GM21529 (cell line): ENCODE data around the gene NPR3.

ENCODE experiments used
- ATAC-seq: cut with Tn5 transposase; IDR thresholded peaks from one replicate; pipeline ENCODE4 v1.9.1; 2021; ENCODE audit not compliant: unreplicated experiment

The NPR3 gene

DNA sequence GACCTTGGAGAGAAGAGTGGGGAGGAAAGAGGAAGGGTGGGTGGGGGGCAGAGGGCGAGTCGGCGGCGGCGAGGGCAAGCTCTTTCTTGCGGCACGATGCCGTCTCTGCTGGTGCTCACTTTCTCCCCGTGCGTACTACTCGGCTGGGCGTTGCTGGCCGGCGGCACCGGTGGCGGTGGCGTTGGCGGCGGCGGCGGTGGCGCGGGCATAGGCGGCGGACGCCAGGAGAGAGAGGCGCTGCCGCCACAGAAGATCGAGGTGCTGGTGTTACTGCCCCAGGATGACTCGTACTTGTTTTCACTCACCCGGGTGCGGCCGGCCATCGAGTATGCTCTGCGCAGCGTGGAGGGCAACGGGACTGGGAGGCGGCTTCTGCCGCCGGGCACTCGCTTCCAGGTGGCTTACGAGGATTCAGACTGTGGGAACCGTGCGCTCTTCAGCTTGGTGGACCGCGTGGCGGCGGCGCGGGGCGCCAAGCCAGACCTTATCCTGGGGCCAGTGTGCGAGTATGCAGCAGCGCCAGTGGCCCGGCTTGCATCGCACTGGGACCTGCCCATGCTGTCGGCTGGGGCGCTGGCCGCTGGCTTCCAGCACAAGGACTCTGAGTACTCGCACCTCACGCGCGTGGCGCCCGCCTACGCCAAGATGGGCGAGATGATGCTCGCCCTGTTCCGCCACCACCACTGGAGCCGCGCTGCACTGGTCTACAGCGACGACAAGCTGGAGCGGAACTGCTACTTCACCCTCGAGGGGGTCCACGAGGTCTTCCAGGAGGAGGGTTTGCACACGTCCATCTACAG is 760 bp downstream of the NPR3 start:
- no peak for ATAC-seq

DNA sequence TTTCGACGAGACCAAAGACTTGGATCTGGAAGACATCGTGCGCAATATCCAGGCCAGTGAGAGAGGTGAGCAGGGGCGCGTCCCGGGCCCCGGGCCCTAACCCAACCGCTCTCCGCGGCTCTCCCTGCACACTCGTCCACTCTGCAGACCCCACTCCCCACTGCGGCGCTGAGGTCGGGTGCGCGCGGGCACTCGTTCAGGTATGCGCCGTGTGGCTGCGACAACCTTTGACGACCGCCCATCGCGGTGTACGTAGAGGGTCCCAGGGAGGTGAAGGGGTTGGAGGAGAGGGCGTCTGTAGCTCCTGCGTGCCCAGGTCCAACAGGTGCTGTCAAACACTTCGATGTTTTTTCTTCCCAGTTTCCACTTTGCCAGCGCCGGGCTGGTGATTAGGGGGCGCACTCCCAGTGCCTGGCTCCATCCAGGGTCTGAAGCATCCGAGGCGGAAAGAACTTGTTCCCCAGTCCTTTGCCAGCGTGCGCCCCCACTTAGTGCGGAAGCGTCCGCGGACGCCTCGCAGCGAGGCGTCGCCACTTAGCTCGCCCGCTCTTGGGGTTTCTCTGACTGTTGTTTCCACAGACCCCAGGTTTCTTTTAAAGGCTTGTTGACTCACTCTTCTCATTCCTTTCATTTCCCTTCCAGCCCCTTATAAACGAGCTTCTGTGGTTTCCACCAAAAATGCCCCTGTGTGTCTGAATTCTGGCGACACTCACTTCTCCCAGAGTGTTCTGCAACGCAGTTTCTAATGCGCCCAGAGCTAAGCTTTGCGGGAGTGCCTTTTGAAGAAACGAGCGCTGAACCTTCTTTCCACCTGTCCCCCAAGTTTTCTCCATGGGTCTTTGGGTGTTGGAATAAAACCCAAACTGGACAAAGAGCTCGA is 1.6 kb downstream of the NPR3 start:
- ATAC-seq = no peak

DNA sequence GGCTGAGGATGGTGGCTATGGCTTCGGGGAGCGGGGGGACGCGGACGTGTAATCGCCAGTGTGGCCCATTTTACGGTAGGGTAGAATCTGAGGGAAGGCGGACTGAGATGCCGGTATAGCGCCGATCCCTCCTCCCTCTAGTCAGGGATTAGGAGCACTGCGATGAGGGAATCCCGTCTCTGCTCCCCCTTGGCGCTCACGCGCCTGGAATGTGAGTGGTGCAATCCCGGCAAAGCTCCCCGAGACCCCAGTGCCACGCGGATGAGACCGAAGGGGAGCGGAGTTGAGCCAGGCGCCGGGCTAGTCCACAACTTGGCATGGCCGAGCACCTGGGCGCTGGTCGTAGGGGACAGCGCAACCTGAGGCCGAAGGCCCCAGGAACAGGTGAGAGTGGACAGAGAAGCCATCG is 2.2 kb downstream of the NPR3 start:
- ATAC-seq = no peak

DNA sequence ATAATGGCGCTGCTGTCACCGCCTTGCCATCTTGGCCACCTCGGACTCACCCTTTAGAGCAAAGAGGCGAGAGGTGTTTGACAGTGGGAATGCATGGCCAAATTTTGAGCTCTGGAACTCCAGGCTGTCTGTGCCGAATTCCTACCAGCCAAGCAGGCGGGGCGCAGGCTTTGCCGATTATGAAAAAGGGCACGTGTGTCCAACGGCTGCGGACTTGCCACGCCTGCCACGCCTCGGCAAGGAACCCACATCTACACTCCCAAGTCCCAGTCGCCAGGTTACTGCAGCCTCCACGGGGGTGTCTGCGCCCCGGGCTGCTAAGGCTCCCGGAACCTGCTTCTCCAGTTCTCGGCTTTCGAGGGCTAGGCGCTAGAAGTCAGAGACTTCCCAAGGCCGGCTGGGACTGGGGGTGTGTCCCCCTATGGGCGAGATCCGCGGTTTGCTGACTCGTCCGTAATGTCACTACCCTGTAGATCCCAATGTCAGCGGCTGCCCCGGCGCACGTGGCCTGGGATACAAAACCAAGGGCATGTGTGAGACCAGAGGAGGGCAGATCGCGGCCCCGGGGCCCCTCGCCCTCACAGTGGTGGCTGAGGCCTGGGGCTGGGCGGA is 2.8 kb downstream of the NPR3 start:
- no peak for ATAC-seq

DNA sequence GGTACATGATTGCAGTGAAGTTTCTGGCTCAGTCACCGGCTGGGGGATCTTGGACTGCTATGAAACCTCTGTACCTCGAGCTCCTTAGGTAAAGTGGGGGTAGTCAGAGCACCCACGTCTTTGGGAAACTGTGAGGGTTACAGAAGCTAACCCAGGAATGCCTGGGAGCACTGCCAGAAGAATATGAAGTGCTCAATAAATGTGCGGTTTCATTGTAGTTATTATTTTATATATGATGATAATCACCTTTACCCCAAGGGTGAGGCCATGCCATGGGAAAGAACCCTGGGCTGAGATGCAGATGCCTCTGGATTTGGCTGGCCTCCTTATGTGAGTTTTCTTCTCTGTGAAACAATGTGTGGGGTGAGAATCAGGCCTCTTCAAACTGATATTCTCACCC is 3.7 kb downstream of the NPR3 start:
- ATAC-seq = no peak

DNA sequence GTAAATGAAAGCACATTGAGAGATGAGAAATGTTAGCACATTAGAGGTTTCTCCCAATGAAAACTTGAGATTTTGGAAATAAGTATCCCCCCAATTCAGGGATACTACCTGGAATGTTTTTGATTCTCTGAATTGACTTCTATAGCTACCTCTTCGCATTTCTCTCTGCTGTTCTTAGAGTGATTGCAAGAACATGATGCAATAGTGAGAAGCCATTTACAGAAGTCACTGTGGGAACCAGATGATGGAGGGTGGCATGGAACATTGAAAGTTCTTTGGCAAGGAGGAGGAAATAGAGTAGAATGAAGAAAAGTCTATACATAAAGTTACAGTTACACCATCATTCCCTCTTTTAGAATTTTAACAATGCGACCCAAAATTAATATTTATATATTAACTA is 9.2 kb downstream of the NPR3 start:
- no peak for ATAC-seq

DNA sequence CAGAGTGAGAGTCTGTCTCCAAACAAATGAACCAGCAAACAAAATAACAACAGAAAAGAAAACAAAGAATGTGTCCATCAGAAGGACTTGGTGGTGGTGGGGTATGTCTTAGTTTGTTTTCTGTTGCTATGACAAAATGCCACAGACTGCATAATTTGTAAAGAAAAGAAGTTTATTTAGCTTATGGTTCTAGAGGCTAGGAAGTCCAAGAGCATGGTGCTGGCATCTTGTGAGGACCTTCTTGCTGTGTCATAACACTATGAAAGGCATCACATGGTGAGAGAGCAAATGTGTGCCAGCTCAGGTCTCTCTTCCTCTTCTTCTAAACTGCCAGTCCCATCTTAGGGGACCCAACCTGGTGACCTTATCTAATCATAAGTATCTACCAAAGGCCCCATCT is 10.5 kb downstream of the NPR3 start:
- ATAC-seq = no peak

DNA sequence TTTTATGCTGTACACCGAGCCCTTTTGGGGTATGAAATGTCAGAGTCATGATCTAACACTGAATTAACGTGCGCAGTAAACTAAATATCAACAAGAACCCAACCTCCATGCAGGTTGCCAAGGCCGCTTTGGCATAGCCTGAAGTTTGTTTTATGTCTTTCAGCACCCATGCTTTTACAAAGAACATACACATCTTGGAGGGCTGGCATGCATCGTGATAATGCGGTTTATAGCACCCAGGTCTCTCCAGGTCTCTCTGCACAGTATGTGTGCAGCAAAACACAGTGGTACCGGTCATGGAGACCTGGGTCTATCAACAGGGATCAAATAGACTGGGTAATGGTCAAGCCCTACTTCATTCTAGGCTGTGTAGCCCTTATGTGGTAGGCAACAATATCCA is 11.8 kb downstream of the NPR3 start:
- no peak for ATAC-seq

DNA sequence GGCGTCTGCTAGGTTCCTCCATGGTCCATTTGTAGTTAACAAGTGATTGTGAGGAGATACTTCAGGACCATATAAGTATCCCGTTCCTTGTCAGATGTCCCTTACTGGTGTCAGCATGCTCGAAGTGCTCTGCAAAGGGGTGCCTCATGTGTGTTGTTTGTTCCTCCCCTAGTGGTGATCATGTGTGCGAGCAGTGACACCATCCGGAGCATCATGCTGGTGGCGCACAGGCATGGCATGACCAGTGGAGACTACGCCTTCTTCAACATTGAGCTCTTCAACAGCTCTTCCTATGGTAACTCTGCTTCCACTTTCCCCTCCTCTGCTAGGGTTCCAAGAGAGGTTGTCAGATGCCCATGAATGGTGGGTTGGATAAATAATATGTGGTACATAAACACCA is 13.4 kb downstream of the NPR3 start:
- ATAC-seq = no peak

DNA sequence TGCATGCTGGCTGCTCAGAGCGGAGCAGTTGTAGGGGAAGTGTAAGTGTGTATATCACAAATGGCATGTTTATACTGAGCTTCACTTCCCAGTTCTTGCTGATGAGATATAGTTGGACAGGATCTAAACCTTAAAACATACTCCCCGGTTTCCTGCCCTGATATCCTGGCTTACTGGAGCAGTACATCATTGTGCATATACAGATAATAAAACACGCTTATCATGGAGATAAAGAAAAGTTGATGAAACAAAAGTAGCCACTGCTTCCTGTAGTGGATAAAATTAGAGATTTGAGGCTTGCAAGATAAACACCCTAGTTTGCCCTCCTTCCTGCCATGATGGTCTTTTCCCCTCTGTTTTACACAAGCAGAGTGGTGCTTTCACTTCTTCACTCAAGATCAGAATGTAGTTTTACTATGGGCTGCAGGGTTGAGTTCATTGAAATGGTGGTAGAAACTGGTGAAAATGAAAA is 15.0 kb downstream of the NPR3 start:
- no peak for ATAC-seq

DNA sequence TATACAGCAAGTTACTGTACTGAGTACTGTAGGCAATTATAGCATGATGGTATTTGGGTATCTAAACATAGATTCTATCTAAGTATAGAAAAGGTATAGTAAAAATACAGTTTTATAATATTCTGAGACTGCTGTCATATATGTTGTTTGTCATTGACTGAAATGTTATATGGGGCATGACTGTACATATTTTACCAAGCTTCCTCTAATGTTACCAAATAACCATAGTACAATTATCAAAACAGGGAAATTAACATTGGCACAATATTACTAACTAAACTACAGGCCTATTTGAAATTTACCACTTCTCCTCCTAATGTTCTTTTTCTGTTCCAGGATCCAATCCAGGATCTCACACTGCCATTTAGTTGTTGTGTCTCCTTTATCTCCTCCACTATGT is 18.5 kb downstream of the NPR3 start:
- ATAC-seq = no peak

DNA sequence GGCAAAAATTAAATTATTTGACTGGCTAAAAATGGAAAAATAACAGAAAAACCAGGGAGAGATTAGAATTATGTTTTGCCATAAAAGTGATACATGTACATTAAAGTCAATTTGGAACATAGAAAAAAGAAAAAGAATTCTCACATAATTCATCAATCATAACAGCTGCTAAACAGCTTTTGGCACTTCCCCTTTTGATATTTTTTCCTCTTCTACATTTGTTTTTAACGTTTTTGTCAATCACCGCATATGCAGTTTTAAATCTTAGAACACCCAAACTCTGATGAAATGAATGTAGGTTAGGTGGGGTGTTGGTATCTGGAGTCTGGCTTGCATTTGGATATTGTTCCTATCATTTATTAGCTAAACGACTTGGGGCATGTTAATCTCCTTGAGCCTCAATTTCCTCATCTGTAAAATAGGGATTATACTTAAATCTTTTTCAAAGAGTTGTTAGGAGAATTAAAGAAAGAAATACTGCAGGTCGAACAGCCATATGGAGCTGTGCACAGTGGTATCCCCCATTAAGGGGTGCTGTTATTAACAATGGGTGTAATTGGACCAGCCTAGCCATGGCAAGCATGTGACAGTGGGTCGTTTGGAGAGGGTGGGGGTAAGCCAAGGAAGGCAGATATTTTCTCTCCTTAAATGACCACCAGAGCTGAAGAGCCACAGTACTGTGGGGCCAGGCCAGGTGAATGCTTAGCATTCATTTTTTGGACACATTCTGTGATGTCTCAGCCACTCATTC is 22.6 kb downstream of the NPR3 start:
- ATAC-seq = no peak

DNA sequence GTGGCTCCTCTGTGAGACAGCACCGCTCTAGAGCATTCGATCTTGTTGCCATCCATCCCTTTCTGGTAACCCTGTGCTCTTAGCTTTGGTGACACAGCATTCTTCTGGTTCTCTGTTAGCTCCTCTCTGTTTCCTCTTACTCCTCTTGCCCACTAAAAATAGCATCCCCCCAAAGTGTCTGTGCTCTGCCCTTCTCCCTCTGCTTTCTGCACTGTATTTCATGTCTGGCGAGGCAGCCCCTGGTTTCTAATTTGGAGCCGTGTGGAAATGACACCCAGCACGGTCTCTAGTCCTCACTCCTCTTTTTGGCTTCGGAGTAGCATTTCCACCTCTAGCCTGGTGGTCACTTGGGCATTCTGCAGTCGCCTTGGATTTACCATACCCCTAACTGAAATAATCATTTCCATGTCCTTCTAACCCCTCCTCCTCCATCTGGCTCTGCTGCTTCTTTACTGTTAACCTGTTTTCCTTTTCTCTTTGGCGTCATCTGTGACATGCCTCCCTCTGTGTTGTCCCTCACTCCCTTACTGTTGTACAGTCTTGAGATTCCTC is 23.8 kb downstream of the NPR3 start:
- no peak for ATAC-seq

DNA sequence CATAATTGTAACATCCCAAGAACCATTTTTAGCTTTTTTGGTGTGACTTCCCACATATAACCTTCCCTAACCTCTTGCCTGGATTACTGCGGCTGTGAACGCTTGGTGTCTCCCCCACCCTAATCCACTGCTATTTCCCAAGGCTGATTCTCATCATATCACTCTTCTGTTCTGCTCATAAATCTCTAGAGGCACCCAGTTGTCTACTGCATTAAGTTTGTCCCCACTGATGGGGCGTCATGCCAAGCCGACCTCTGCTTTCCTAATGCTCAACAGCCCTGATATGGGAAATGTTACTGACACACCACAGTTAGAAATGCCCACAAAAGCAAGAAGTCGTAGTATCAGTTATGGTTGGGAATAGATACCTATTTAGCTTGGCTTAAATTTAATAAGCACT is 24.4 kb downstream of the NPR3 start:
- no peak for ATAC-seq

DNA sequence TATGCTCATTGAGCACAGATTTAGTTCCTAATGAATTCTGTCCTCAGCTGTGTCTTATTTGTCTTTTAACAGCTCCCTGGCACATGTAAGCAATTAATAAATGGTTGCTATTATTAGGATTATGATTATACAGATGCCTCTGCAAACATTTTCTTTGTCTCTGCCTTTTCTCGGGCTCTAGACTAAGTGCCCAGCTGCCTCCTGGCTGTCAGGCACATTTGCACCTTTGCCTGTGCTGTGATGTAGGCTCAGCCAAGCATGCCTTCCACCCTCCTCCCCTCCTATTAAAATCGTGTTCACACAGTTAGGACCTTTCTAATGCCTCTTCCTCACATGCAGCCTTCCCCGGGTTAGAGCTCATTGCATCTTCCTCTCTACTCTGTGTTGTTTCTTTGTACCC is 25.7 kb downstream of the NPR3 start:
- ATAC-seq = no peak

DNA sequence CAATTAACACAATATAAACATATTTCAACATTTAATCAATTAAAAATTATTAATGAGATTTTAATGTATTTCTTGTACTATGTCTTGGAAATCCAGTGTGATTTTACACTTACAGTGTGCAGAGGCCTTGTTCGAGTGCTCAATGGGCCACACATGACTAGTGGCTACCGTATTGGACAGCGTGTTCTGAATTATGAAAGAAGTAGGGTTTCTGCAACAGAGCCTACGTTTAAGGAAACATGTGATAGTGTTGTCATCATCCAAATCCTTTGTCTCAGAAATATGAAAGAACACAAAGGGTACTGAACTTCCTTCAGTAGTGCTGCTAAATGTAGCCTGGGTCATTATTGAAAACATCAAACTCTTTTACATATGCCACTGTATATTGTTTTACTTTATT is 29.5 kb downstream of the NPR3 start:
- ATAC-seq = no peak

DNA sequence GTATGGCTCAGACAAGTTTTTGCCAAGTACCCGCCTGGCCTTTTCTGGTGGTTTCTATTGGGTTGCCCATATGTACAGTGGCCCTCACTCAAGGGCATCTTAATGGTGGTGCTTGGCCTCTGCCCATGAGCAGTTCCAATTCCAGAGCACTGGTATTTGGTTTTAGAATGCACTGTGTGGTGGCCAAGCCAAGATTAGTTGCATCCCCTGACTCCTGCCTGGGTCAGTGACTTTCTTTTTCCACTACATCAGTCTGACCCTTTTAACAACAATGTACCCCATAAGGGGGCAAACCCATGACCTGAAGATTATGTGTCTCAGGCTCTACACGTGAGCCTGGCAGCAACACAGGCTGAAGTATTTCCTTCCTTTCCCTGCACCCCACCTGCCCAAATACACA is 34.2 kb downstream of the NPR3 start:
- ATAC-seq = no peak

DNA sequence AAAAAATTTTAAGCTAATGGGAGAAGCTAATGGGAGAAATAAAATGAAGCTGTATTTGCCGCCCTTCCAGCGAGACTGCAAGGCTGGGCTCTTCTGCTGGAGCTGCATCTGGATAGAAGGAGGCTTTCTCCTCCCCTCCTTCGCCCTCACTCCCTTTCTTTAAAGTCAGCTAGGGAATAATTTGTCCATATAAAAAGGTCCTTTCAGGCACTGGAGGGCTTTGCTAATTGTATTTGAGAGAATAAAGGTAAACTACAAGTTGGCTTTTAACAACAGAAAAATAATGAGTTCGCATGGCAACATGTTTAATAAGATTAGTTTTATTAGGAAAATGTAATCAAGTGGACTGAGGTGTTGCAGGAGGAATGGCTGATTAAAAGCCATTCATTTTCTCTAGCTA is 41.3 kb downstream of the NPR3 start:
- ATAC-seq = no peak

DNA sequence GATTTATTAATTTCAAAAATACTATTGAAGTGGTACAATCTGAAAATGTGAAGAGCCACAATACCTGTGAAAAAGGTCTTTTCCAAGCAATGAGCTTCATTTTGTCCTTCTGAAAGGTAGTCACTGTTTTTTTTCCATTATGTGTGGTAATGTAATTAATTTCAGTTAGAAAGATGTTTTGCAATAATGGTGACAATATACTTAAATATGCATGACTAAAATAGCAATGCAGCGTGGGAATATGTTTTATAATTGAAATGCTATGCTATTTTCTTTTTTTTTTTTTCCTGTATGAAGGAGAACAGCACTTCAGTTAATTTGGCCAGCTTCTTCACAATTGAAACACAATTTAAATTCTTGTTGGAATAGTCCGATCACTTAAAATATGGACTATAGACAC is 41.9 kb downstream of the NPR3 start:
- no peak for ATAC-seq

DNA sequence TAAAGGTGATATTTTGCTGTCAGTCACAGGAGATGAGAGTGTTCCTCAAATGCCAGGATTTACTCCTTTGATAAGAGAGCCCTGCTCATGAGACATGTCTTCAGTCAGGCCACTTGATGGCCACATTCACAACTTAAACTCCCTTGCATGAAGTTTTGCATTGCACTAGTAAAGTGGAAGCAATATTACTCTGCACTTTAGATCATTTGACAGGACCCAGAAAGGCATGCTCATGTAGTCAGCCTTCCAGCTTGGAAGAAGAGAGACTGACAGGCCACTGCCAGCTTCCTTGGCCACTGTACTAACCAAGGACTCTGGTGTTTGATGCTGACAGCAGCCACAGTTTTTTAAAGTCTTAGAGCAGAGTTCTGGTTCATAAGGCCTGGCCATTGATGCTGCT is 42.6 kb downstream of the NPR3 start:
- no peak for ATAC-seq

DNA sequence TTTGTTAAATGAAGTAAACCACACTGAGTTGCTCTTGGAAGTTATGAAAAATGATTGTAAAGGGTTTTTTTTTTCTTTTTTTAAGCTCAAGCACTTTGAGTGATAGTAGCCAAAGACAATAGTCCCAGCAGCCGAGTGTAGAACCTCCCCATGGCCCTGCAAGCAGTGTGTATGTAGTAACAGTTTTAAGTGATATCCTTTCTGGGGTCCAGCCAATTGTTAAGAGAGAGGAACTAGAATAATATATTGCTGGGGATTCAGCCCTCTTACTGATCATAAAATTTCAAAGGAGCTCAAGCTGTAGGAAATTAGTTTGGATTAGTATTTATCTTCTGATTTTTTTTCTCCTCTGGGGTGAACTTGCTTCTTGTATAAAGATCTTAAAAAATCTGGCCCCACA is 43.2 kb downstream of the NPR3 start:
- ATAC-seq = no peak
